AG09309 (cell line): ENCODE data around the gene BRD1.
A peak's percentile ranks its signal among the peaks of the same experiment; 100 is the strongest.

Source experiments
- DNase-seq: peaks from one replicate; pipeline ENCODE4 v3.0.0-alpha.2; 2010; ENCODE audit warnings: low read depth
- H3K4me3 ChIP-seq: 2 replicates; pipeline ENCODE4 v1.5.1; 2011; ENCODE audit warnings: mild to moderate bottlenecking, low read depth, low read length, moderate library complexity; ENCODE audit not compliant: control insufficient read depth
- TF ChIP-seq, protein P1 (sequence below): IDR thresholded peaks from 2 replicates; pipeline ENCODE4 v1.5.1; 2011; ENCODE audit warnings: mild to moderate bottlenecking, low read depth, low read length, inconsistent platforms; ENCODE audit not compliant: insufficient read depth, control insufficient read depth; ENCODE audit errors: missing control alignments

Gene BRD1

GRCh38 chr22:49838771-49839717 is 11.4 kb upstream of the BRD1 start:
- H3K4me3 ChIP-seq = no peak overlapping the region
- TF ChIP-seq, protein P1, sequence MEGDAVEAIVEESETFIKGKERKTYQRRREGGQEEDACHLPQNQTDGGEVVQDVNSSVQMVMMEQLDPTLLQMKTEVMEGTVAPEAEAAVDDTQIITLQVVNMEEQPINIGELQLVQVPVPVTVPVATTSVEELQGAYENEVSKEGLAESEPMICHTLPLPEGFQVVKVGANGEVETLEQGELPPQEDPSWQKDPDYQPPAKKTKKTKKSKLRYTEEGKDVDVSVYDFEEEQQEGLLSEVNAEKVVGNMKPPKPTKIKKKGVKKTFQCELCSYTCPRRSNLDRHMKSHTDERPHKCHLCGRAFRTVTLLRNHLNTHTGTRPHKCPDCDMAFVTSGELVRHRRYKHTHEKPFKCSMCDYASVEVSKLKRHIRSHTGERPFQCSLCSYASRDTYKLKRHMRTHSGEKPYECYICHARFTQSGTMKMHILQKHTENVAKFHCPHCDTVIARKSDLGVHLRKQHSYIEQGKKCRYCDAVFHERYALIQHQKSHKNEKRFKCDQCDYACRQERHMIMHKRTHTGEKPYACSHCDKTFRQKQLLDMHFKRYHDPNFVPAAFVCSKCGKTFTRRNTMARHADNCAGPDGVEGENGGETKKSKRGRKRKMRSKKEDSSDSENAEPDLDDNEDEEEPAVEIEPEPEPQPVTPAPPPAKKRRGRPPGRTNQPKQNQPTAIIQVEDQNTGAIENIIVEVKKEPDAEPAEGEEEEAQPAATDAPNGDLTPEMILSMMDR = no peak
- no peak for DNase-seq

GRCh38 chr22:49833340-49834007 is 5.8 kb upstream of the BRD1 start:
- TF ChIP-seq, protein P1 = no peak
- no peak for DNase-seq
- no peak overlapping the region for H3K4me3 ChIP-seq

- DNase-seq = no peak
- no peak overlapping the region for H3K4me3 ChIP-seq
- TF ChIP-seq, protein P1 = no peak
Observed at GRCh38 chr22:49829044-49829853, 1.6 kb upstream of the BRD1 start.

GRCh38 chr22:49828599-49828965 is 909 bp upstream of the BRD1 start:
- DNase-seq = no peak
- H3K4me3 ChIP-seq = no peak overlapping the region
- TF ChIP-seq, protein P1 = no peak

DNA sequence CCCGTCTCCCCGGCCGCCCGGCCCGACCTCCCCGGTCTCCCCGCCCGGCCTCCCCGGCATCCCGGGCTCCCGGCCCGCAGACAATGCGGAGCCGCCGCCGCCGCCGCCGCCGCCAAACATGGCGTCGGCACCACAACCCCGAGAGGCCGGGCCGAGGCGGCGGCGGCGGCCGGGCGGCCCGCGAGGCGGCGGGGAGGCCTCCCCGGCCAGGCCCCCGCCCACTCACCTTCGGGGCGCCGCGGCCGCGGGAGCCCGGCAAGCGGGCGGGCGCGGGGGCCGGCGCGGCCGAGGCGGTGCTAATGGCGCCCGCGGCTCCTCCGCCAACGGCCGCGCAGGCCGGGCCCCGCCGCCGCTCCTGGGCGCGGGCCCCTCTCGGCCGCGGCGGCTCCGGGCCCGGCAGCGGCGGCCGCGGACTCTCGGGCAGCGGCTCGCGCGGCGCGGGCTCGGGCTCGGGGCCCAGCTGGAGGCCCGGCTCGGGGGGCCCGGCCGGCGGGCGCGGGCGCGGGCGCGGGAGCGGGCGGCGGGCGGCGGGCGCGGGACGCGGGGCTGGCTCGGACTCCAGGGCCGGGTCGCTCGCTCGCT is 311 bp downstream of the BRD1 start:
- TF ChIP-seq, protein P1 = no peak
- DNase-seq = no peak
- peak overlapping the region; percentile 75 for H3K4me3 ChIP-seq

- no peak for DNase-seq
- H3K4me3 ChIP-seq = peak overlapping the region; percentile 75
- TF ChIP-seq, protein P1 = no peak
Observed at GRCh38 chr22:49826603-49827270, 936 bp downstream of the BRD1 start.
